Measurements from ENCODE around the gene LY6G6C.

LY6G6C gene

DNA sequence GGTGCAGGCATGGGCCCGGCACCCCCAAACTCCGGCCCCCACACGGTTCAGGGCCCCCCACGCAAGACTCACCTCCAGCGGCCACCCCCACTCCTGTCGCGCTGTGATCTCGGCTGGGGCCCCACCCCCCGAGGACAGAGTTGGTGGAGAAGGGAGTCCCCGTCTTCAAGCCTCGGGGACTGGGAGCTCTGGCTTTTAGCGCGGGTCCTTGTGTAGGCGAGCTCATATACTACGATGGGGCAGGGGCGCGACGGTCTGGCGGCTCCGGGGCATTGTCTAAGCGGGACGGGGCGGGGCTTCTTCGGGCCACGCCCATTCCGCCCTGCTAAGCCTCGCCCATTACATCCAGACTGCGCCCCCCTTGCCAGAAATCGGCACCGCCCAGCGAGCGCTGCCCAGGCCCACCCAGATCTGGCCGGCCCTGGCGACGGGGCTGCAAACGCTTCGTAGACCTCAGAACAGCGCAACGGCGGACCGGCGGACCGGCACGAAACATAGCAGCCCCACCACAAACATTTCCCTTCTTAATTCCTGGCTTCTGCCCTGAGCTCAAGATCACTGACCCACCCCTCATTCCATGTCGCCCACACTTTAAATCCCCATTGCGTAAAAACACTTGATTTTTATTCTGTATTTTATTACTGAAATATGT lies 8.6 kb upstream of the LY6G6C start:
- POLR2A ChIA-PET = interaction anchor here (0.7 to 4.2 kb wide), 20 partner anchors 9 to 168 kb away, joined by 3 to 40 read pairs (median 6); partner anchors contain the start of genes ABHD16A, C6orf47, HSPA1A and HSPA1B

DNA sequence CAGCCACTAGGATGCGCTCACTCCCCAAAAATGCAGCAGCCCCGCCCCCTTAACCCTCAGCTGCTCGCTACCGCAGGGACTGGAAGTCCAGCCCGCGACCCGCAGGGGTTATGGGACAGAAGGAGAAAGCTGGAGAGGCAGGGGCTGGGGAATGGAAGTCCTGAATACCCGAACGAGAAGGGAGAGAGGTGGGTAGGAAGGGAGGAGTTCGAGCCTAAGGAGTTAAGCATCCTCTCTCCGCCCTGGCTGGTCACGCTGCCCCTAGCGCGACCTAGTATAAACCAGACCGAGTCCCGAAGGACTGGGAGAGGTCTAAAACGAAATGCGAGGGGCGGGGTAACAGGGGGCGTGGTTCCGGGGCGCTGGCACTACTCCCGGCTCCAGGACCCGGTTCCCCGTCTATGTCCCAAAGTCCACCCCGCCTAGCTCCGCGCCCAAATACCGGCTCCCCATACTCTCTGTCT lies 8.0 kb upstream of the LY6G6C start:
- DNase-seq (ENCODE audit: extremely low spot score) = peak; percentile 77
- ChIA-PET POLR2A (interaction anchor here (0.7 to 4.2 kb wide), 19 partner anchors 8 to 169 kb away, joined by 3 to 40 read pairs (median 6); partner anchors contain the start of genes ABHD16A, C6orf47, HSPA1A and HSPA1B), CTCF (interaction anchor here (1.2 to 2.0 kb wide), 8 partner anchors 9 to 97 kb away, joined by 3 to 13 read pairs (median 6); partner anchors contain the start of genes LSM2, LY6G6D and MSH5)
- TF ChIP-seq SUZ12 (IDR thresholded peaks at IDR 0.05) (no peak), LEF1 (IDR thresholded peaks at IDR 0.05; ENCODE audit: borderline replicate concordance) (no peak), FOXA1 (IDR thresholded peaks at IDR 0.05) (no peak), SP1 (IDR thresholded peaks at IDR 0.05) (peak; percentile 34; the same call in 1 of the 2 replicates), ZNF384 (IDR thresholded peaks at IDR 0.05) (no peak)
- TF ChIP-seq, protein P1, sequence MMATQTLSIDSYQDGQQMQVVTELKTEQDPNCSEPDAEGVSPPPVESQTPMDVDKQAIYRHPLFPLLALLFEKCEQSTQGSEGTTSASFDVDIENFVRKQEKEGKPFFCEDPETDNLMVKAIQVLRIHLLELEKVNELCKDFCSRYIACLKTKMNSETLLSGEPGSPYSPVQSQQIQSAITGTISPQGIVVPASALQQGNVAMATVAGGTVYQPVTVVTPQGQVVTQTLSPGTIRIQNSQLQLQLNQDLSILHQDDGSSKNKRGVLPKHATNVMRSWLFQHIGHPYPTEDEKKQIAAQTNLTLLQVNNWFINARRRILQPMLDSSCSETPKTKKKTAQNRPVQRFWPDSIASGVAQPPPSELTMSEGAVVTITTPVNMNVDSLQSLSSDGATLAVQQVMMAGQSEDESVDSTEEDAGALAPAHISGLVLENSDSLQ (IDR thresholded peaks at IDR 0.05) = no peak

More for the DNA sequence above, 8.6 kb upstream of the LY6G6C start:
- DNase-seq (ENCODE audit: extremely low spot score) = peak; percentile 91
- TF ChIP-seq L3MBTL2 (conservative IDR thresholded peaks at IDR 0.05) (peak; percentile 39), BHLHE40 (IDR thresholded peaks at IDR 0.05; ENCODE audit: borderline replicate concordance) (no peak)
- CTCF ChIA-PET = interaction anchor here (0.6 to 2.0 kb wide), 9 partner anchors 8 to 164 kb away, joined by 3 to 13 read pairs (median 6); partner anchors contain the start of genes LSM2, LY6G6D and MSH5

DNA sequence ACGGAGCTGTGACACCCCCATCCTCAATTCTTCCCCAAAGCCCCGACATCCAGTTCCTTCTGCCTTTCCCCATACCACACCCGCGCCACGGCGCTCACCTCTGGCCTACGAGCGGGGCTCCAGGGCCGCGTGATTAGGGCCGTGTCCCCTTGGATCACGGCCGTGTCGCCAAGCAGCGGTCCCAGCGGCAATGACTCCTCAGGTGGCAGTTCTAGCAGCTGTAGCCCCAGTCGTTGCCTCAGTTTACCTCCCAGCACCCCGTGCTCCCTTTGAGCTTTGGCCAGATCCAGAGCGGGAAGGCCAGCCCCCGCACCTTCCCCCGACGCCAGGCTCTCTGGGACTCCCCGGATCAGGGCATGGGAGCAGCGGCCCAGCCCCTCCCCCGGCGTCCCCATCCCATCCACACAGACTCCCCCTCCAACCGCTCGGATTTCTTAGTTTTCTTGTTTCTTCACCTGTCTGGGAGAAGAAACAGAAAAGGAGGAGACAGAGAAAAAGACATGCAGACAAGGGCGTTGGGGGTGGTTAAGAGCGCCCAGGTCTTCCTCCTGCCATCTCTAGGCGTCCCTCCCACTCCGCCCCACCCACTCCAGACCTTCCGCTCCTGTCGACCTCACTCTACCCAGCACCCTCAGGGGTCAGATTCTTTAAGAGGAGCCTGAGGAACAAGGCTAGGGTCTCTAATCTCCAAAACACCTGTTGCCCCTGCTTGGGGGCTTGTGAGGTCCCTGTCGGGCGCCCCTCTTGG lies 7.4 kb upstream of the LY6G6C start, which contains the start of gene DDAH2:
Gene DDAH2, minus strand, starts transcription at position 533 of the 748 bp plus-strand sequence. Its CDS starts 138 bp downstream, at position 395.
- CTCF ChIA-PET = interaction anchor here (1.2 to 2.0 kb wide), 6 partner anchors 9 to 78 kb away, joined by 3 to 13 read pairs (median 9); partner anchors contain the start of genes LSM2, LY6G6D and MSH5
- no peak for TF ChIP-seq ZNF384 (IDR thresholded peaks at IDR 0.05)
- TF ChIP-seq BHLHE40 (IDR thresholded peaks at IDR 0.05; ENCODE audit: borderline replicate concordance) = no peak
- TF ChIP-seq HDGF (IDR thresholded peaks at IDR 0.05; ENCODE audit: borderline replicate concordance) = no peak
- TF ChIP-seq FOXK2 (IDR thresholded peaks at IDR 0.05) = no peak
- no peak for TF ChIP-seq FOXM1 (IDR thresholded peaks at IDR 0.05; ENCODE audit: borderline replicate concordance)
- DNase-seq (ENCODE audit: extremely low spot score) = no peak
- POLR2A ChIA-PET = interaction anchor here (0.7 to 4.2 kb wide), 13 partner anchors 8 to 102 kb away, joined by 3 to 40 read pairs (median 5); partner anchors contain the start of genes ABHD16A, HSPA1A, HSPA1L and LSM2

DNA sequence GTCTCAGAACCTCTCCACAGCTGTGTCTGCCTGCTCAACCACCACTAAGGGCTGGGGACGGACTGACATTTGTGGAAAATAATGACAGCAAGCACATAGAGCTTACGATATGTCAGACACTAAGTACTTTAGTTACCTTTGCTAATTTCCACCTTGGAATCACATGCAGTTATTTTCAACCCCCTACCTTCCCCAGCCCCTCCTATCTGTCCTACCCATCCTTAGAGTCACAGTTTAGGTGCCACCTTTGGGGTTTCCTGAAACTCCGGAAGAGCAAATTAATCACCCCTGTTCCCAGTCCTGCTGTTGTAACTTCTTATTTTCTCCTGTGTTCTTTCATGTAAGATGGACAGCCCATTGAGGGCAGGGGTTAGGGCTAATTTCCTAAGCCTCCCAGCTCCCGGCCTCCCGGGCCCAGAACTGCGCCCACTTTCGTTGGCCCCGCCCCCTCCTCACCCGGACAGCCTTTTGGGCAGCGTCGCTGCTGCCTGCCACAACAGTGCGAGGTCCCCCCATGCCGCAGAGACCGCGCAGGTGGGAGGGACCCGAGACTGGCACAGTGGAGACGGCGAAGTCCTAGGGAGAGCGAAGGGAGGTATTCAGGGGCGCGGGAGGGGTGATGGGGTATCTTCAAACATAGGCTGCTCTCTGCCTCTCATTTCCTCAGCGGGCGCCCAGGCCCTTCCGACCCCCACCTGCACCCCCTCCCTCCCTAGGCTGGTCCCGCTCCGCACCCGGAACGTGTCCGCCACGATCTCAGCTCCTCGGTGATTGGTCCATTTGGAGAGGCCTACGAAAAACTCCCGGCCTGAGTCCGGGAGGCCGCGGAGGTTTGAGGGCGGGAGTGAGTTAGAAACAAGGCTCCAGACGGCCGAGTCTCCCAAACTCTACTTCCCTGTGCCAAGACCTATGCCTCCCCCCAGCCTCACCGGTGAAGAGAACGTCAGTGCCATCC lies 6.4 kb upstream of the LY6G6C start:
- CTCF ChIA-PET = no interaction called here
- DNase-seq (ENCODE audit: extremely low spot score) = no peak
- POLR2A ChIA-PET = interaction anchor here (1.2 to 4.2 kb wide), 2 partner anchors 11 to 102 kb away, joined by 4 to 40 read pairs; partner anchors contain the start of gene MSH5
- no peak for TF ChIP-seq BHLHE40 (IDR thresholded peaks at IDR 0.05; ENCODE audit: borderline replicate concordance)
- no peak for TF ChIP-seq L3MBTL2 (conservative IDR thresholded peaks at IDR 0.05)
- TF ChIP-seq TARDBP (IDR thresholded peaks at IDR 0.05) = no peak
- TF ChIP-seq CTBP1 (IDR thresholded peaks at IDR 0.05; ENCODE audit: borderline replicate concordance) = no peak
- TF ChIP-seq SP1 (IDR thresholded peaks at IDR 0.05) = no peak
- no peak for TF ChIP-seq ARNT (IDR thresholded peaks at IDR 0.05)
- no peak for TF ChIP-seq ZNF384 (IDR thresholded peaks at IDR 0.05)
- TF ChIP-seq NFRKB (IDR thresholded peaks at IDR 0.05) = no peak
- no peak for TF ChIP-seq FOXA1 (IDR thresholded peaks at IDR 0.05)
- TF ChIP-seq FOXM1 (IDR thresholded peaks at IDR 0.05; ENCODE audit: borderline replicate concordance) = no peak
- no peak for TF ChIP-seq LEF1 (IDR thresholded peaks at IDR 0.05; ENCODE audit: borderline replicate concordance)
- no peak for TF ChIP-seq FOXK2 (IDR thresholded peaks at IDR 0.05)
- TF ChIP-seq HDGF (IDR thresholded peaks at IDR 0.05; ENCODE audit: borderline replicate concordance) = no peak
- TF ChIP-seq ELF4 (IDR thresholded peaks at IDR 0.05) = no peak
- TF ChIP-seq, protein P1 (IDR thresholded peaks at IDR 0.05) = no peak
- no peak for TF ChIP-seq SUZ12 (IDR thresholded peaks at IDR 0.05)

DNA sequence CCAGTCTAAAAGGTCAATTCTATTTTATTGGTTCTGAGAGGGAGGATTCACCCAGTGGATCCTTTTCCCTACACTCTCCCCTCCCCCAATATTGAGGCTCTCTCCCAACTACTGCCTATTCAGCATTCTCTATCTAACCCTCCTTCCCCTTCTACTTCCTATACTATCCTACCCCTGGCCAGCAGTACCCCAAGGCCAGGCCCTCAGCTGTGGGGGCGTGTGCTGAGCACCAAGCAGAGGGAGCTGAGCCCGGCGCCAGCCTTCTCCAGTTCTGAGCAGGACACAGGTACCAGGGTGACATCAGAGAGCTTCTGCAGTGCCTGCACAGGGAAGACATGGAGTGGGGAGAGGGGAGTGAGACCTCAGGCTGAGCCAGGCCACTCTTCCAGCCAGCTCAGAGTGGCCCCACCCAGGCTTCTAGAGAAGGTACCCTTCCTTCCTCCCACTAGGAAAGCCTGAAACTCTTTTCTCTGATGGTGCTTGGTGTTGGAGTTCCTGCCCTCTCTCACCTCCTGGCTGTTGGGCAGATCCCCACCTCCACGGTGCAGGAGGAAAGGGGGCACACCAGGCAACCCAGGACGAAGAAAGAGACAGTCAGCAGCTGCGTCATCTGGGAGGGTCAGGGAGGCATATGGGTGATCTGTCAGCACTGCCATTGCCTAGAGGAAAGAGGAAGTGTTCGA lies 5.6 kb upstream of the LY6G6C start:
- TF ChIP-seq SUZ12 (IDR thresholded peaks at IDR 0.05) (no peak), FOXM1 (IDR thresholded peaks at IDR 0.05; ENCODE audit: borderline replicate concordance) (no peak), HDGF (IDR thresholded peaks at IDR 0.05; ENCODE audit: borderline replicate concordance) (no peak), ELF4 (IDR thresholded peaks at IDR 0.05) (no peak), FOXA1 (IDR thresholded peaks at IDR 0.05) (no peak), ARNT (IDR thresholded peaks at IDR 0.05) (no peak), BHLHE40 (IDR thresholded peaks at IDR 0.05; ENCODE audit: borderline replicate concordance) (no peak), SP1 (IDR thresholded peaks at IDR 0.05) (no peak), NFRKB (IDR thresholded peaks at IDR 0.05) (no peak)
- POLR2A ChIA-PET = interaction anchor here (1.2 to 4.2 kb wide), 3 partner anchors 12 to 103 kb away, joined by 3 to 40 read pairs (median 4); partner anchors contain the start of gene MSH5
- no peak for DNase-seq (ENCODE audit: extremely low spot score)
- CTCF ChIA-PET = no interaction called here

Data from HEK293T (cell line).